IMR-90 (cell line): ENCODE data around the gene RNF43. TPM values are rescaled to one million over a fixed set of nuclear protein-coding genes. Genes with fewer than 3 reads are reported as not detected.

Source experiments
- ATAC-seq: fragments of 200-7000 bp; cut with Tn5 transposase; 2 replicates; pipeline ENCODE4 v1.9.1; 2020; ENCODE audit warnings: low read depth, mild to moderate bottlenecking, moderate library complexity
- BruUV-seq: library from RNA; stranded (reverse); fragments of 400-500 nt; replicated peaks from 2 replicates; lab custom pipeline; 2021; lab: Mats Ljungman, UMichigan
- CTCF ChIA-PET: fragments of 300-600 bp; formaldehyde crosslinking; extraction: SDS; loops from one replicate; lab custom pipeline; 2021; ENCODE audit warnings: antibody characterized with exemption; lab: Yijun Ruan, JAX
- POLR2A ChIA-PET: fragments of 300-600 bp; sonication (Branson Sonifier 250); formaldehyde crosslinking; loops from one replicate; lab custom pipeline; 2022; ENCODE audit warnings: antibody characterized with exemption; ENCODE audit not compliant: unreplicated experiment; lab: Charles Lee
- DNase-seq: peaks from one replicate; pipeline ENCODE4 v3.0.0; 2013
- H2AFZ ChIP-seq: replicated peaks from 2 replicates; pipeline ENCODE3; 2013; ENCODE audit warnings: low read length, mild to moderate bottlenecking; ENCODE audit not compliant: poor library complexity
- H2AK5ac ChIP-seq: 2 replicates; pipeline ENCODE4 v1.6.1; 2013; ENCODE audit warnings: low read depth, low read length, inconsistent platforms
- H2AK9ac ChIP-seq: replicated peaks from 2 replicates; pipeline ENCODE3; 2013; ENCODE audit warnings: mild to moderate bottlenecking, low read depth, low read length, moderate library complexity; ENCODE audit not compliant: poor library complexity
- H2BK120ac ChIP-seq: 2 replicates; pipeline ENCODE4 v1.6.1; 2013; ENCODE audit warnings: low read depth, low read length, inconsistent platforms
- H2BK15ac ChIP-seq: 3 replicates; pipeline ENCODE4 v1.6.1; 2013; ENCODE audit warnings: low read depth, low read length, inconsistent platforms
- H2BK20ac ChIP-seq: 2 replicates; pipeline ENCODE4 v1.6.1; 2013; ENCODE audit warnings: low read depth, mild to moderate bottlenecking, inconsistent platforms, low read length, moderate library complexity
- H2BK5ac ChIP-seq: 2 replicates; pipeline ENCODE4 v1.6.1; 2013; ENCODE audit warnings: mild to moderate bottlenecking, low read depth, low read length, inconsistent platforms; ENCODE audit not compliant: poor library complexity, severe bottlenecking
- H3K14ac ChIP-seq: replicated peaks from 2 replicates; pipeline ENCODE4 v1.6.1; 2013; ENCODE audit warnings: low read depth, low read length, inconsistent platforms
- H3K18ac ChIP-seq: 2 replicates; pipeline ENCODE4 v1.6.1; 2013; ENCODE audit warnings: low read depth, low read length, control low read depth
- H3K23ac ChIP-seq: 2 replicates; pipeline ENCODE4 v1.6.1; 2013; ENCODE audit warnings: low read depth, low read length, inconsistent platforms
- H3K27ac ChIP-seq: 2 replicates; pipeline ENCODE4 v1.5.1; 2013; ENCODE audit warnings: mild to moderate bottlenecking, control low read depth, low read length; ENCODE audit not compliant: insufficient read depth
- H3K27me3 ChIP-seq: 2 replicates; pipeline ENCODE4 v1.6.1; 2013; ENCODE audit warnings: low read length; ENCODE audit not compliant: control insufficient read depth, insufficient read depth
- H3K36me3 ChIP-seq: 2 replicates; pipeline ENCODE4 v1.6.1; 2013; ENCODE audit warnings: low read length, mixed read lengths; ENCODE audit not compliant: control insufficient read depth, insufficient read depth
- H3K4ac ChIP-seq: 2 replicates; pipeline ENCODE4 v1.6.1; 2013; ENCODE audit warnings: low read depth, low read length, inconsistent platforms
- H3K4me1 ChIP-seq: 2 replicates; pipeline ENCODE4 v1.6.1; 2013; ENCODE audit warnings: low read length, mixed read lengths; ENCODE audit not compliant: control insufficient read depth, insufficient read depth
- H3K4me2 ChIP-seq: 2 replicates; pipeline ENCODE4 v1.6.1; 2013; ENCODE audit warnings: low read depth, mild to moderate bottlenecking, control low read depth, low read length, moderate library complexity
- H3K4me3 ChIP-seq: 2 replicates; pipeline ENCODE4 v1.5.1; 2013; ENCODE audit warnings: low read depth, mild to moderate bottlenecking, control low read depth, low read length, moderate library complexity; ENCODE audit not compliant: insufficient read depth
- H3K56ac ChIP-seq: 2 replicates; pipeline ENCODE4 v1.6.1; 2013; ENCODE audit warnings: low read length, inconsistent platforms; ENCODE audit not compliant: insufficient read depth; ENCODE audit errors: extremely low read depth
- H3K79me1 ChIP-seq, 2 experiments: 2 replicates each; pipeline ENCODE4 v1.6.1; 2013; ENCODE audit warnings: low read length in 2 of 2, inconsistent platforms in 1 of 2, low read depth in 1 of 2
- H3K9ac ChIP-seq: 2 replicates; pipeline ENCODE4 v1.6.1; 2013; ENCODE audit warnings: low read depth, low read length, control low read depth
- H3K9me1 ChIP-seq: 2 replicates; pipeline ENCODE4 v1.6.1; 2013; ENCODE audit warnings: low read length, inconsistent platforms; ENCODE audit not compliant: insufficient read depth
- H3K9me3 ChIP-seq: 2 replicates; pipeline ENCODE4 v1.6.1; 2013; ENCODE audit warnings: low read length; ENCODE audit not compliant: control insufficient read depth, insufficient read depth
- H4K20me1 ChIP-seq: 2 replicates; pipeline ENCODE4 v1.6.1; 2013; ENCODE audit warnings: low read length, inconsistent platforms; ENCODE audit not compliant: insufficient read depth
- H4K5ac ChIP-seq: 2 replicates; pipeline ENCODE4 v1.6.1; 2013; ENCODE audit warnings: mild to moderate bottlenecking, low read depth, low read length, control low read depth
- H4K8ac ChIP-seq, 2 experiments: 2 replicates each; pipeline ENCODE4 v1.6.1; 2013; ENCODE audit warnings: low read depth in 2 of 2, low read length in 2 of 2, control low read depth in 1 of 2, inconsistent platforms in 1 of 2
- H4K91ac ChIP-seq: 2 replicates; pipeline ENCODE4 v1.6.1; 2013; ENCODE audit warnings: low read depth, low read length, inconsistent platforms; ENCODE audit not compliant: insufficient read depth
- MAZ ChIP-seq: IDR thresholded peaks from 2 replicates; pipeline ENCODE4 v1.6.1; 2012; ENCODE audit warnings: low read depth, mild to moderate bottlenecking, low read length, improper control_type of control experiment, moderate library complexity, borderline replicate concordance
- POLR2A ChIP-seq: IDR thresholded peaks from 2 replicates; pipeline ENCODE4 v1.6.1; 2012; ENCODE audit warnings: mild to moderate bottlenecking, low read depth, low read length
- RFX5 ChIP-seq: IDR thresholded peaks from 2 replicates; pipeline ENCODE4 v1.8.0; 2012; ENCODE audit warnings: low read depth, mild to moderate bottlenecking, low read length, moderate library complexity
- SMC3 ChIP-seq: fragments of 150-350 bp; IDR thresholded peaks from 2 replicates; pipeline ENCODE4 v1.6.1; 2016; ENCODE audit warnings: low read depth, mild to moderate bottlenecking, antibody characterized with exemption, low read length, moderate library complexity
- WGBS, 2 experiments: methylation state at CpG; one replicate each; pipeline versions ENCODE4 v1.1.5 to v1.1.7; 2013; ENCODE audit warnings: missing lambda C conversion rate in 2 of 2; ENCODE audit not compliant: insufficient read length in 1 of 2; ENCODE audit errors: extremely low coverage in 2 of 2; 5-methylcytosine and 5-hydroxymethylcytosine counted together
- dilution Hi-C: fragments of 300-500 bp; cut with HindIII; formaldehyde crosslinking; loops from one replicate; pipeline ENCODE4 v1.14.3; 2018; ENCODE audit warnings: low sequenced_read_pairs; ENCODE audit not compliant: unreplicated experiment
- in situ Hi-C: fragments of 300-500 bp; cut with MboI; formaldehyde crosslinking; loops from 3 replicates; pipeline ENCODE4 v1.14.3; 2019; ENCODE audit warnings: low sequenced_read_pairs, inconsistent platforms, mixed read lengths
- intact Hi-C: fragments of 100-400 bp; cut with micrococcal nuclease; formaldehyde crosslinking; loops from 2 replicates; pipeline ENCODE4 v1.10.0; 2022
- polyA plus RNA-seq, 3 experiments: library from polyadenylated mRNA; depleted of rRNA; stranded (reverse); fragments of >200 nt; gene quantifications; 2 replicates each; pipeline ENCODE4 v1.2.3, GENCODE V29; 2012; ENCODE audit warnings: low replicate concordance in 1 of 3
- total RNA-seq: library from RNA; depleted of rRNA; stranded (reverse); fragments of >200 nt; gene quantifications from 2 replicates; pipeline ENCODE4 v1.2.3, GENCODE V29; 2012
- TF ChIP-seq, protein P1 (sequence below): fragments of 150-350 bp; IDR thresholded peaks from 2 replicates; pipeline ENCODE4 v1.6.1; 2016; ENCODE audit warnings: low read depth, mild to moderate bottlenecking, low read length, moderate library complexity, borderline replicate concordance
- TF ChIP-seq, protein P2 (sequence below): conservative IDR thresholded peaks from 2 replicates; pipeline ENCODE4 v1.5.1; 2012; ENCODE audit warnings: mild to moderate bottlenecking, low read depth, low read length, improper control_type of control experiment

RNF43 gene
- total and polyA plus RNA-seq, 2 of the 4 experiments (the other 2 are of a cell fraction), result under 0.01 TPM; not detected in 1

- POLR2A ChIA-PET, result no interaction called here
Observed at GRCh38 chr17:58387834-58388233, 29.5 kb downstream of the RNF43 start.

More at GRCh38 chr17:58387834-58388233, 29.5 kb downstream of the RNF43 start:
- in situ Hi-C loops (no loop called here), intact Hi-C loops (no loop called here), dilution Hi-C loops (no loop called here)
- DNase-seq (no peak), ATAC-seq (no peak)
- Histone ChIP-seq H2AK5ac (no peak overlapping the region), H2BK5ac (no peak overlapping the region), H4K20me1 (no peaks in the 10 kb centered on the region), H3K4ac (no peak overlapping the region), H3K27ac (no peak overlapping the region), H2AK9ac (no peak overlapping the region), H2BK15ac (no peak overlapping the region), H3K23ac (no peak overlapping the region), H4K91ac (no peak overlapping the region), H4K5ac (no peak overlapping the region), H3K4me1 (no peaks in the 10 kb centered on the region), H3K79me1 (no peaks in the 10 kb centered on the region), H3K9me3 (no peaks in the 10 kb centered on the region), H3K27me3 (peaks cover 13% of the 10 kb centered on the region), H3K36me3 (no peaks in the 10 kb centered on the region), H3K9ac (no peak overlapping the region), H3K9me1 (no peaks in the 10 kb centered on the region), H3K4me3 (no peak overlapping the region), H3K56ac (no peak overlapping the region), H4K8ac (no peak overlapping the region), H3K4me2 (no peak overlapping the region), H2AFZ (no peak overlapping the region), H3K14ac (no peak overlapping the region), H2BK120ac (no peak overlapping the region), H2BK20ac (no peak overlapping the region), H3K18ac (no peak overlapping the region)
- CTCF ChIA-PET, result no interaction called here
- TF ChIP-seq POLR2A, result no peak
- TF ChIP-seq, protein P1, sequence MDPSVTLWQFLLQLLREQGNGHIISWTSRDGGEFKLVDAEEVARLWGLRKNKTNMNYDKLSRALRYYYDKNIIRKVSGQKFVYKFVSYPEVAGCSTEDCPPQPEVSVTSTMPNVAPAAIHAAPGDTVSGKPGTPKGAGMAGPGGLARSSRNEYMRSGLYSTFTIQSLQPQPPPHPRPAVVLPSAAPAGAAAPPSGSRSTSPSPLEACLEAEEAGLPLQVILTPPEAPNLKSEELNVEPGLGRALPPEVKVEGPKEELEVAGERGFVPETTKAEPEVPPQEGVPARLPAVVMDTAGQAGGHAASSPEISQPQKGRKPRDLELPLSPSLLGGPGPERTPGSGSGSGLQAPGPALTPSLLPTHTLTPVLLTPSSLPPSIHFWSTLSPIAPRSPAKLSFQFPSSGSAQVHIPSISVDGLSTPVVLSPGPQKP, result no peak
- TF ChIP-seq, protein P2, sequence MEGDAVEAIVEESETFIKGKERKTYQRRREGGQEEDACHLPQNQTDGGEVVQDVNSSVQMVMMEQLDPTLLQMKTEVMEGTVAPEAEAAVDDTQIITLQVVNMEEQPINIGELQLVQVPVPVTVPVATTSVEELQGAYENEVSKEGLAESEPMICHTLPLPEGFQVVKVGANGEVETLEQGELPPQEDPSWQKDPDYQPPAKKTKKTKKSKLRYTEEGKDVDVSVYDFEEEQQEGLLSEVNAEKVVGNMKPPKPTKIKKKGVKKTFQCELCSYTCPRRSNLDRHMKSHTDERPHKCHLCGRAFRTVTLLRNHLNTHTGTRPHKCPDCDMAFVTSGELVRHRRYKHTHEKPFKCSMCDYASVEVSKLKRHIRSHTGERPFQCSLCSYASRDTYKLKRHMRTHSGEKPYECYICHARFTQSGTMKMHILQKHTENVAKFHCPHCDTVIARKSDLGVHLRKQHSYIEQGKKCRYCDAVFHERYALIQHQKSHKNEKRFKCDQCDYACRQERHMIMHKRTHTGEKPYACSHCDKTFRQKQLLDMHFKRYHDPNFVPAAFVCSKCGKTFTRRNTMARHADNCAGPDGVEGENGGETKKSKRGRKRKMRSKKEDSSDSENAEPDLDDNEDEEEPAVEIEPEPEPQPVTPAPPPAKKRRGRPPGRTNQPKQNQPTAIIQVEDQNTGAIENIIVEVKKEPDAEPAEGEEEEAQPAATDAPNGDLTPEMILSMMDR, result no peak
- no peak for TF ChIP-seq RFX5
- TF ChIP-seq MAZ, result no peak
- TF ChIP-seq SMC3, result no peak
- WGBS, 2 experiments, result no CpG with 5 or more reads among the region's 1 CpG
- BruUV-seq, result no TSS peak
